DND-41 (cell line): Measurements from ENCODE around the gene SEC24A.
"Not testable (repeated sequence)": the region's sequence is repeated elsewhere in the genome, so short reads cannot be mapped to it uniquely, and the experiment has no call there.

Experiments
- ATAC-seq: fragments of 200-7000 bp; cut with Tn5 transposase; 3 replicates; pipeline ENCODE4 v1.9.1; 2021; ENCODE audit warnings: low read depth; ENCODE audit not compliant: insufficient read depth
- DNase-seq: peaks from one replicate; pipeline ENCODE4 v3.0.0-alpha.2; 2020
- H2AFZ ChIP-seq: 2 replicates; pipeline ENCODE4 v1.6.0; 2012; ENCODE audit warnings: low read depth, low read length
- H3K27ac ChIP-seq: 2 replicates; pipeline ENCODE4 v1.5.1; 2012; ENCODE audit warnings: low read length, inconsistent platforms
- H3K27me3 ChIP-seq: fragments of 200-600 bp; sonication (generic); 2 replicates; pipeline ENCODE4 v1.6.0; 2012; ENCODE audit warnings: low read length, mild to moderate bottlenecking, inconsistent platforms; ENCODE audit not compliant: insufficient read depth, poor library complexity
- H3K36me3 ChIP-seq: 2 replicates; pipeline ENCODE4 v1.5.1; 2012; ENCODE audit warnings: low read length, inconsistent platforms; ENCODE audit not compliant: insufficient read depth
- H3K4me1 ChIP-seq: 2 replicates; pipeline ENCODE4 v1.5.1; 2012; ENCODE audit warnings: mild to moderate bottlenecking, low read length; ENCODE audit not compliant: insufficient read depth
- H3K4me2 ChIP-seq: 2 replicates; pipeline ENCODE4 v1.6.0; 2012; ENCODE audit warnings: mild to moderate bottlenecking, moderate library complexity, low read length, inconsistent platforms; ENCODE audit not compliant: insufficient read depth
- H3K4me3 ChIP-seq, 2 experiments: fragments of 200-600 bp in 1 of 2; shearing (Covaris generic) in 1 of 2; 2 replicates each; pipeline ENCODE4 v1.5.1; 2012 to 2016; ENCODE audit warnings: inconsistent platforms in 2 of 2, low read length in 2 of 2, mild to moderate bottlenecking in 2 of 2, low read depth in 1 of 2, moderate library complexity in 1 of 2
- H3K79me2 ChIP-seq: 2 replicates; pipeline ENCODE4 v1.6.0; 2012; ENCODE audit warnings: low read length, inconsistent platforms; ENCODE audit not compliant: insufficient read depth
- H3K9ac ChIP-seq: 2 replicates; pipeline ENCODE4 v1.6.0; 2012; ENCODE audit warnings: low read depth, mild to moderate bottlenecking, inconsistent platforms, low read length, moderate library complexity
- H3K9me3 ChIP-seq: 2 replicates; pipeline ENCODE4 v1.5.1; 2012; ENCODE audit warnings: low read length, moderate library complexity, mild to moderate bottlenecking, inconsistent platforms; ENCODE audit not compliant: insufficient read depth, severe bottlenecking
- H4K20me1 ChIP-seq: 2 replicates; pipeline ENCODE4 v1.6.0; 2012; ENCODE audit warnings: low read length; ENCODE audit not compliant: insufficient read depth
- CTCF ChIP-seq: IDR thresholded peaks from 2 replicates; pipeline ENCODE4 v1.5.1; 2012; ENCODE audit warnings: borderline replicate concordance, low read length, moderate library complexity, mild to moderate bottlenecking; ENCODE audit not compliant: poor library complexity, severe bottlenecking; ENCODE audit errors: extremely low read depth
- EZH2 ChIP-seq: IDR thresholded peaks from 3 replicates; pipeline ENCODE4 v1.6.1; 2012; ENCODE audit warnings: borderline replicate concordance, low read depth, mild to moderate bottlenecking, moderate library complexity, low read length, inconsistent platforms; ENCODE audit not compliant: severe bottlenecking

SEC24A gene

GRCh38 chr5:134648425-134649162 is at the start of gene SEC24A:
SEC24A (plus strand) TSS chr5:134648785; CDS start chr5:134649077, 292 bp downstream.
- TF ChIP-seq EZH2 (no peak), CTCF (no peak)
- H3K27ac ChIP-seq, result peak within 1 kb of the TSS; percentile 85
- peak; percentile 92 for ATAC-seq
- peak within 1 kb of the TSS; percentile 94 for H3K4me3 ChIP-seq
- peak within 1 kb of the TSS; percentile 83 for H3K4me2 ChIP-seq
- peaks cover 27% of the 10 kb centered on the region for H3K4me1 ChIP-seq
- DNase-seq, result peak; percentile 85
- H3K9me3 ChIP-seq, result no peaks in the 10 kb centered on the region
- peak within 1 kb of the TSS; percentile 89 for H3K9ac ChIP-seq
- H2AFZ ChIP-seq, result peak within 1 kb of the TSS; percentile 97
- H3K27me3 ChIP-seq, result no peaks in the 10 kb centered on the region
- peaks cover 5% of the 10 kb centered on the region; the same call in 1 of the 2 replicates for H3K36me3 ChIP-seq
- H4K20me1 ChIP-seq, result no peaks in the 10 kb centered on the region; the same call in 1 of the 2 replicates
- H3K79me2 ChIP-seq, result peaks cover 58% of the 10 kb centered on the region

- not testable (repeated sequence) for H3K27me3 ChIP-seq, H3K4me2 ChIP-seq, H3K27ac ChIP-seq, H3K4me1 ChIP-seq, H3K36me3 ChIP-seq, H3K4me3 ChIP-seq, H3K9me3 ChIP-seq, DNase-seq, H3K79me2 ChIP-seq, H2AFZ ChIP-seq, H4K20me1 ChIP-seq, H3K9ac ChIP-seq, ATAC-seq
These were observed 48.8 kb upstream of the SEC24A start for GRCh38 chr5:134599820-134600219.

GRCh38 chr5:134600600-134600999 is 48.0 kb upstream of the SEC24A start:
- ATAC-seq (no peak), DNase-seq (no peak)
- no peaks in the 10 kb centered on the region for H3K27me3 ChIP-seq
- no peaks in the 10 kb centered on the region for H4K20me1 ChIP-seq
- H3K9me3 ChIP-seq, result no peaks in the 10 kb centered on the region
- no peak overlapping the region for H3K27ac ChIP-seq
- no peak for TF ChIP-seq CTCF
- TF ChIP-seq EZH2, result no peak
- peaks cover 15% of the 10 kb centered on the region; the same call in 1 of the 2 replicates for H3K36me3 ChIP-seq
- H3K4me3 ChIP-seq, result no peak overlapping the region
- H2AFZ ChIP-seq, result no peak overlapping the region
- no peaks in the 10 kb centered on the region for H3K4me1 ChIP-seq
- H3K9ac ChIP-seq, result no peak overlapping the region
- H3K79me2 ChIP-seq, result no peaks in the 10 kb centered on the region
- H3K4me2 ChIP-seq, result no peak overlapping the region

- H3K4me1 ChIP-seq, result no peaks in the 10 kb centered on the region
- no peaks in the 10 kb centered on the region for H3K79me2 ChIP-seq
- H3K4me2 ChIP-seq, result no peak overlapping the region
- no peaks in the 10 kb centered on the region for H3K27me3 ChIP-seq
- H3K9ac ChIP-seq, result no peak overlapping the region
- no peaks in the 10 kb centered on the region for H3K9me3 ChIP-seq
- no peak overlapping the region for H3K27ac ChIP-seq
- no peak overlapping the region for H3K4me3 ChIP-seq
- H3K36me3 ChIP-seq, result peaks cover 31% of the 10 kb centered on the region
- H2AFZ ChIP-seq, result no peak overlapping the region
- H4K20me1 ChIP-seq, result no peaks in the 10 kb centered on the region
- no peak for DNase-seq
- TF ChIP-seq EZH2 (no peak), CTCF (no peak)
- no peak for ATAC-seq
These were observed 45.5 kb upstream of the SEC24A start for GRCh38 chr5:134603059-134603458.
